HEK293 (cell line): Measurements from ENCODE around the gene SS18L1.

Source experiments
- CTCF ChIA-PET: fragments of 350-600 bp; formaldehyde crosslinking; extraction: SDS; loops from one replicate; lab custom pipeline; 2021; ENCODE audit warnings: antibody characterized with exemption; lab: Yijun Ruan, JAX
- POLR2A ChIA-PET: fragments of 300-600 bp; formaldehyde crosslinking; extraction: SDS; loops from one replicate; lab custom pipeline; 2020; ENCODE audit warnings: antibody characterized with exemption, inconsistent platforms; lab: Yijun Ruan, JAX
- H3K27ac ChIP-seq: fragments of 200-500 bp; sonication (Bioruptor generic); 2 replicates; pipeline ENCODE4 v1.5.1; 2014; ENCODE audit warnings: low read depth, low read length, control low read depth, inconsistent platforms; ENCODE audit errors: extremely low read depth
- H3K36me3 ChIP-seq, 2 experiments: fragments of 200-500 bp in 1 of 2; sonication (Bioruptor generic) in 1 of 2; 1 replicate in 1 of 2; 2 replicates in 1 of 2; pipeline ENCODE4 v1.5.1; 2014 to 2017; ENCODE audit warnings: inconsistent platforms in 2 of 2, low read length in 2 of 2; ENCODE audit not compliant: control insufficient read depth in 2 of 2, insufficient read depth in 1 of 2
- H3K4me1 ChIP-seq: fragments of 200-500 bp; sonication (Bioruptor generic); 2 replicates; pipeline ENCODE4 v1.5.1; 2014; ENCODE audit warnings: mild to moderate bottlenecking, low read length, inconsistent platforms; ENCODE audit not compliant: control insufficient read depth, insufficient read depth
- H3K4me3 ChIP-seq: 2 replicates; pipeline ENCODE4 v1.5.1; 2011; ENCODE audit warnings: low read depth, mild to moderate bottlenecking, control low read depth, low read length, moderate library complexity
- H3K9me3 ChIP-seq: fragments of 200-500 bp; sonication (Bioruptor generic); 2 replicates; pipeline ENCODE4 v1.5.1; 2014; ENCODE audit warnings: low read depth, low read length, inconsistent platforms; ENCODE audit not compliant: control insufficient read depth, insufficient read depth
- PRDM6 ChIP-seq: fragments of 450-650 bp; formaldehyde crosslinking; IDR thresholded peaks from 2 replicates; pipeline ENCODE4 v1.5.1; 2017; ENCODE audit warnings: missing biosample characterization, missing genetic modification characterization
- SP3 ChIP-seq: fragments of 450-650 bp; formaldehyde crosslinking; IDR thresholded peaks from 2 replicates; pipeline ENCODE4 v1.5.1; 2016; ENCODE audit warnings: missing biosample characterization, missing genetic modification characterization
- ZBTB17 ChIP-seq: fragments of 450-650 bp; formaldehyde crosslinking; IDR thresholded peaks from 2 replicates; pipeline ENCODE4 v1.5.1; 2016; ENCODE audit warnings: missing biosample characterization, missing genetic modification characterization
- ZNF19 ChIP-seq: fragments of 450-650 bp; formaldehyde crosslinking; IDR thresholded peaks from 2 replicates; pipeline ENCODE4; 2016; ENCODE audit warnings: missing biosample characterization, missing genetic modification characterization, low read depth
- ZNF2 ChIP-seq: fragments of 450-650 bp; formaldehyde crosslinking; IDR thresholded peaks from 2 replicates; pipeline ENCODE4 v1.5.1; 2016; ENCODE audit warnings: missing biosample characterization, missing genetic modification characterization
- ZNF24 ChIP-seq: fragments of 450-650 bp; formaldehyde crosslinking; IDR thresholded peaks from 2 replicates; pipeline ENCODE4 v1.5.1; 2016; ENCODE audit warnings: missing biosample characterization, missing genetic modification characterization
- ZNF335 ChIP-seq: fragments of 450-650 bp; formaldehyde crosslinking; conservative IDR thresholded peaks from 2 replicates; pipeline ENCODE4 v1.5.1; 2016; ENCODE audit warnings: missing biosample characterization, missing genetic modification characterization
- ZNF350 ChIP-seq: fragments of 450-650 bp; formaldehyde crosslinking; IDR thresholded peaks from 2 replicates; pipeline ENCODE4 v1.5.0; 2017; ENCODE audit warnings: missing biosample characterization, mild to moderate bottlenecking, missing genetic modification characterization
- ZNF362 ChIP-seq: fragments of 450-650 bp; formaldehyde crosslinking; IDR thresholded peaks from 2 replicates; pipeline ENCODE4 v1.5.1; 2016; ENCODE audit warnings: missing biosample characterization, missing genetic modification characterization
- ZNF473 ChIP-seq: fragments of 450-650 bp; formaldehyde crosslinking; IDR thresholded peaks from 2 replicates; pipeline ENCODE4 v1.5.1; 2017; ENCODE audit warnings: missing biosample characterization, missing genetic modification characterization
- ZNF513 ChIP-seq: fragments of 450-650 bp; IDR thresholded peaks from 2 replicates; pipeline ENCODE4 v1.5.1; 2018; ENCODE audit warnings: missing biosample characterization, missing genetic modification characterization
- ZNF621 ChIP-seq: fragments of 450-650 bp; formaldehyde crosslinking; IDR thresholded peaks from 2 replicates; pipeline ENCODE4 v1.5.1; 2017; ENCODE audit warnings: missing biosample characterization, missing genetic modification characterization
- ZSCAN16 ChIP-seq: fragments of 450-650 bp; formaldehyde crosslinking; IDR thresholded peaks from 2 replicates; pipeline ENCODE4 v1.5.1; 2016; ENCODE audit warnings: missing biosample characterization, missing genetic modification characterization
- ZSCAN30 ChIP-seq: fragments of 450-650 bp; IDR thresholded peaks from 2 replicates; pipeline ENCODE4 v1.5.1; 2018; ENCODE audit warnings: missing biosample characterization, mild to moderate bottlenecking, missing genetic modification characterization, moderate library complexity
- ZSCAN4 ChIP-seq: fragments of 450-650 bp; formaldehyde crosslinking; IDR thresholded peaks from 2 replicates; pipeline ENCODE4 v1.5.1; 2017; ENCODE audit warnings: missing biosample characterization, missing genetic modification characterization

SS18L1 gene

GRCh38 chr20:62225026-62225425, 81.5 kb downstream of the SS18L1 start (continued):
- TF ChIP-seq ZSCAN30 (tag by site-specific recombination) (no peak), ZNF473 (no peak)

GRCh38 chr20:62225820-62226635, 82.5 kb downstream of the SS18L1 start:
- POLR2A ChIA-PET, result interaction anchor here (1.4 kb wide), 1 partner anchor 17 kb away, joined by 3 read pairs; no protein-coding TSS in a partner anchor
- no peaks in the 10 kb centered on the region for H3K36me3 ChIP-seq
- no peak overlapping the region for H3K4me3 ChIP-seq
- no peaks in the 10 kb centered on the region for H3K9me3 ChIP-seq
- H3K4me1 ChIP-seq, result no peaks in the 10 kb centered on the region
- H3K27ac ChIP-seq, result no peak overlapping the region
- CTCF ChIA-PET, result no interaction called here
- no peak for TF ChIP-seq SP3 (tag by site-specific recombination)
- no peak for TF ChIP-seq ZNF335 (tag by site-specific recombination)
- TF ChIP-seq ZBTB17, result peak; percentile 91
- no peak for TF ChIP-seq ZNF19 (tag by site-specific recombination)
- no peak for TF ChIP-seq ZNF350 (tag by site-specific recombination)
- TF ChIP-seq ZNF362 (tag by site-specific recombination), result no peak
- TF ChIP-seq PRDM6 (tag by site-specific recombination), result no peak
- TF ChIP-seq ZNF513 (tag by site-specific recombination), result no peak
- no peak for TF ChIP-seq ZSCAN16

GRCh38 chr20:62226707-62227590, 83.4 kb downstream of the SS18L1 start:
- no peak overlapping the region for H3K27ac ChIP-seq
- POLR2A ChIA-PET, result no interaction called here
- H3K9me3 ChIP-seq, result no peaks in the 10 kb centered on the region
- no peak overlapping the region for H3K4me3 ChIP-seq
- H3K4me1 ChIP-seq, result no peaks in the 10 kb centered on the region
- H3K36me3 ChIP-seq, result no peaks in the 10 kb centered on the region
- CTCF ChIA-PET, result no interaction called here
- TF ChIP-seq ZNF362 (tag by site-specific recombination), result no peak
- TF ChIP-seq ZNF621, result no peak
- TF ChIP-seq ZNF2, result no peak
- TF ChIP-seq ZSCAN4 (tag by site-specific recombination), result no peak
- no peak for TF ChIP-seq ZNF24 (tag by site-specific recombination)
